Trophoblast cell (in vitro differentiated cells and primary cell): ENCODE measurements around the gene FAH.

Source experiments
- DNase-seq, 2 donors: peaks; one replicate each; pipeline ENCODE4 v3.0.0-alpha.2; 2016
- H2AFZ ChIP-seq: 2 replicates; pipeline ENCODE4 v1.6.1; 2013; ENCODE audit warnings: low read length, moderate library complexity, mild to moderate bottlenecking; ENCODE audit not compliant: insufficient read depth, poor library complexity
- H2AK5ac ChIP-seq: 2 replicates; pipeline ENCODE4 v1.6.1; 2013; ENCODE audit warnings: mild to moderate bottlenecking, low read length
- H2BK120ac ChIP-seq: 2 replicates; pipeline ENCODE4 v1.6.1; 2013; ENCODE audit warnings: low read length, mild to moderate bottlenecking, moderate library complexity; ENCODE audit not compliant: insufficient read depth, poor library complexity
- H2BK12ac ChIP-seq: 2 replicates; pipeline ENCODE4 v1.6.1; 2013; ENCODE audit warnings: mild to moderate bottlenecking, low read length, moderate library complexity
- H2BK5ac ChIP-seq: 2 replicates; pipeline ENCODE4 v1.6.1; 2013; ENCODE audit warnings: low read length, low read depth, moderate library complexity, mild to moderate bottlenecking; ENCODE audit not compliant: poor library complexity
- H3K14ac ChIP-seq: 2 replicates; pipeline ENCODE4 v1.6.1; 2013; ENCODE audit warnings: mild to moderate bottlenecking, low read length
- H3K18ac ChIP-seq: 2 replicates; pipeline ENCODE4 v1.6.1; 2013; ENCODE audit warnings: mild to moderate bottlenecking, low read length
- H3K23ac ChIP-seq: 2 replicates; pipeline ENCODE4 v1.6.1; 2013; ENCODE audit warnings: low read length
- H3K27ac ChIP-seq: 2 replicates; pipeline ENCODE4 v1.5.1; 2013; ENCODE audit warnings: low read depth, mild to moderate bottlenecking, inconsistent platforms, low read length, moderate library complexity
- H3K27me3 ChIP-seq: 2 replicates; pipeline ENCODE4 v1.6.1; 2013; ENCODE audit warnings: inconsistent platforms, mild to moderate bottlenecking, low read length, moderate library complexity; ENCODE audit not compliant: insufficient read depth
- H3K36me3 ChIP-seq, 2 experiments: 1 replicate in 1 of 2; 2 replicates in 1 of 2; pipeline ENCODE4 v1.6.1; 2013; ENCODE audit warnings: low read length in 2 of 2, mild to moderate bottlenecking in 2 of 2, moderate library complexity in 1 of 2; ENCODE audit not compliant: insufficient read depth in 2 of 2, control insufficient read depth in 1 of 2
- H3K4ac ChIP-seq: 2 replicates; pipeline ENCODE4 v1.6.1; 2013; ENCODE audit warnings: low read depth, mild to moderate bottlenecking, low read length, moderate library complexity
- H3K4me1 ChIP-seq, 2 experiments: 1 replicate in 1 of 2; 2 replicates in 1 of 2; pipeline ENCODE4 v1.6.1; 2013; ENCODE audit warnings: low read length in 2 of 2, mild to moderate bottlenecking in 2 of 2, moderate library complexity in 1 of 2; ENCODE audit not compliant: insufficient read depth in 2 of 2, control insufficient read depth in 1 of 2
- H3K4me2 ChIP-seq: 2 replicates; pipeline ENCODE4 v1.6.1; 2013; ENCODE audit warnings: inconsistent platforms, mild to moderate bottlenecking, low read length, moderate library complexity
- H3K4me3 ChIP-seq: 2 replicates; pipeline ENCODE4 v1.5.1; 2013; ENCODE audit warnings: mild to moderate bottlenecking, low read depth, low read length, inconsistent platforms
- H3K79me1 ChIP-seq: one replicate; pipeline ENCODE4 v1.6.1; 2013; ENCODE audit warnings: low read length
- H3K79me2 ChIP-seq: 2 replicates; pipeline ENCODE4 v1.6.1; 2013; ENCODE audit warnings: low read length, mild to moderate bottlenecking; ENCODE audit not compliant: control insufficient read depth, insufficient read depth, poor library complexity
- H3K9ac ChIP-seq: 2 replicates; pipeline ENCODE4 v1.6.1; 2013; ENCODE audit warnings: mild to moderate bottlenecking, low read length
- H3K9me3 ChIP-seq: 2 replicates; pipeline ENCODE4 v1.6.1; 2013; ENCODE audit warnings: low read depth, mild to moderate bottlenecking, control low read depth, inconsistent platforms, low read length; ENCODE audit not compliant: insufficient read depth
- H4K12ac ChIP-seq: 2 replicates; pipeline ENCODE4 v1.6.1; 2013; ENCODE audit warnings: low read depth, mild to moderate bottlenecking, low read length, moderate library complexity
- H4K8ac ChIP-seq: 2 replicates; pipeline ENCODE4 v1.6.1; 2013; ENCODE audit warnings: low read depth, mild to moderate bottlenecking, low read length, moderate library complexity
- H4K91ac ChIP-seq: one replicate; pipeline ENCODE4 v1.6.1; 2013; ENCODE audit warnings: low read depth, mild to moderate bottlenecking, low read length, moderate library complexity
- WGBS: extraction: QIAGEN DNeasy Blood & Tissue Kit; methylation state at CpG from one replicate; pipeline ENCODE4 v1.1.7; 2013; ENCODE audit warnings: missing lambda C conversion rate; ENCODE audit not compliant: insufficient read length, insufficient coverage; ENCODE audit errors: extremely low coverage; 5-methylcytosine and 5-hydroxymethylcytosine counted together

FAH gene

GRCh38 chr15:80202016-80202315 lies 49.2 kb downstream of the FAH start:
- Histone ChIP-seq H3K4me2 (no peak overlapping the region), H3K23ac (no peak overlapping the region), H4K8ac (no peak overlapping the region), H3K79me2 (no peaks in the 10 kb centered on the region), H3K79me1 (no peaks in the 10 kb centered on the region), H3K4me3 (no peak overlapping the region), H2BK5ac (no peak overlapping the region), H2AK5ac (no peak overlapping the region), H3K27ac (no peak overlapping the region), H3K9me3 (peaks cover 2% of the 10 kb centered on the region), H4K12ac (no peak overlapping the region), H3K14ac (no peak overlapping the region), H3K9ac (no peak overlapping the region), H3K18ac (no peak overlapping the region), H3K36me3 (no peaks in the 10 kb centered on the region), H2BK120ac (no peak overlapping the region), H3K27me3 (no peaks in the 10 kb centered on the region), H3K4ac (no peak overlapping the region), H3K4me1 (peaks cover 0 to 2% of the 10 kb centered on the region in 2 experiments), H2AFZ (no peak overlapping the region), H2BK12ac (no peak overlapping the region), H4K91ac (no peak overlapping the region)
- DNase-seq = no peak
- no CpG with 5 or more reads among the region's 2 CpGs for WGBS

GRCh38 chr15:80202641-80203360 lies 50.0 kb downstream of the FAH start:
- Histone ChIP-seq H2AK5ac (no peak overlapping the region), H3K4me2 (no peak overlapping the region), H3K9ac (no peak overlapping the region), H4K8ac (no peak overlapping the region), H3K18ac (no peak overlapping the region), H3K4me1 (peaks cover 0 to 2% of the 10 kb centered on the region in 2 experiments), H3K79me1 (no peaks in the 10 kb centered on the region), H3K27me3 (no peaks in the 10 kb centered on the region), H3K27ac (no peak overlapping the region), H4K12ac (no peak overlapping the region), H2BK5ac (no peak overlapping the region), H2BK12ac (no peak overlapping the region), H3K4ac (no peak overlapping the region), H2BK120ac (no peak overlapping the region), H3K14ac (no peak overlapping the region), H3K23ac (no peak overlapping the region), H2AFZ (no peak overlapping the region), H3K79me2 (no peaks in the 10 kb centered on the region), H3K36me3 (no peaks in the 10 kb centered on the region), H3K4me3 (no peak overlapping the region), H3K9me3 (peaks cover 2% of the 10 kb centered on the region), H4K91ac (no peak overlapping the region)
- DNase-seq = peak in 1 of 2 donors; percentile 2
- WGBS = no CpG with 5 or more reads among the region's 9 CpGs

GRCh38 chr15:80203361-80203885 lies 50.6 kb downstream of the FAH start:
- H2BK5ac ChIP-seq = no peak overlapping the region
- no peak overlapping the region for H3K4me2 ChIP-seq
- no peak overlapping the region for H3K9ac ChIP-seq
- H2AK5ac ChIP-seq = no peak overlapping the region
- no peak overlapping the region for H3K18ac ChIP-seq
- peaks cover 2% of the 10 kb centered on the region for H3K9me3 ChIP-seq
- H3K23ac ChIP-seq = no peak overlapping the region
- H2AFZ ChIP-seq = no peak overlapping the region
- no peaks in the 10 kb centered on the region for H3K36me3 ChIP-seq
- no peaks in the 10 kb centered on the region for H3K27me3 ChIP-seq
- no peak overlapping the region for H3K14ac ChIP-seq
- H3K79me1 ChIP-seq = no peaks in the 10 kb centered on the region
- peaks cover 0 to 2% of the 10 kb centered on the region in 2 experiments for H3K4me1 ChIP-seq
- H3K4me3 ChIP-seq = no peak overlapping the region
- H4K91ac ChIP-seq = no peak overlapping the region
- no peak overlapping the region for H3K27ac ChIP-seq
- H4K8ac ChIP-seq = no peak overlapping the region
- DNase-seq = no peak
- no peak overlapping the region for H4K12ac ChIP-seq
- no peak overlapping the region for H2BK12ac ChIP-seq
- H3K79me2 ChIP-seq = no peaks in the 10 kb centered on the region
- no CpG with 5 or more reads among the region's 10 CpGs for WGBS
- H2BK120ac ChIP-seq = no peak overlapping the region
- no peak overlapping the region for H3K4ac ChIP-seq

- Histone ChIP-seq H2BK5ac (no peak overlapping the region), H2BK120ac (no peak overlapping the region), H3K18ac (no peak overlapping the region), H3K36me3 (no peaks in the 10 kb centered on the region), H4K8ac (no peak overlapping the region), H3K4me3 (no peak overlapping the region), H3K4me2 (no peak overlapping the region), H3K4ac (no peak overlapping the region), H4K91ac (no peak overlapping the region), H2BK12ac (no peak overlapping the region), H3K27me3 (no peaks in the 10 kb centered on the region), H3K4me1 (peaks cover 8 to 9% of the 10 kb centered on the region in 2 experiments), H2AK5ac (no peak overlapping the region), H3K79me1 (peaks cover under 1% of the 10 kb centered on the region), H3K9me3 (peaks cover 2% of the 10 kb centered on the region), H3K79me2 (no peaks in the 10 kb centered on the region), H3K9ac (no peak overlapping the region), H2AFZ (no peak overlapping the region), H3K23ac (no peak overlapping the region), H3K27ac (no peak overlapping the region), H3K14ac (no peak overlapping the region), H4K12ac (no peak overlapping the region)
- DNase-seq = no peak
- no CpG with 5 or more reads among the region's 4 CpGs for WGBS
Observed at GRCh38 chr15:80204231-80204630, 51.4 kb downstream of the FAH start.
